ENCODE results near the gene KDM4C. TPM values are rescaled to one million over a fixed set of nuclear protein-coding genes. Genes with fewer than 3 reads are reported as not detected.

Gene KDM4C
- total RNA-seq, 4 donors from 2014 or later: 32.3 to 41.4 (median 35.3) TPM

GRCh38 chr9:7169717-7170389 lies 412.1 kb downstream of the KDM4C start:
- WGBS, 2 donors: 67% methylated on average over 3 of the region's 3 CpGs
- intact Hi-C loops (cut with DNase I; ENCODE audit: low total_unique reads): no loop called here

GRCh38 chr9:7171396-7172153 lies 413.8 kb downstream of the KDM4C start:
- intact Hi-C loops (cut with DNase I; ENCODE audit: low total_unique reads): no loop called here
- no peak for TF ChIP-seq CTCF (IDR thresholded peaks at IDR 0.05)
- no peak for TF ChIP-seq POLR2A (IDR thresholded peaks at IDR 0.05)
- WGBS, 2 donors: 86 to 87% methylated on average over 10 of the region's 10 CpGs
- DNase-seq (ENCODE audit: low spot score in 2 of 2): no peak
- no peak overlapping the region for H3K4me3 ChIP-seq (ENCODE audit: low read depth, poor library complexity, severe bottlenecking)

More at GRCh38 chr9:7169717-7170389, 412.1 kb downstream of the KDM4C start:
- TF ChIP-seq POLR2A (IDR thresholded peaks at IDR 0.05): no peak
- no peak for TF ChIP-seq CTCF (IDR thresholded peaks at IDR 0.05)
- DNase-seq (ENCODE audit: low spot score in 2 of 2): no peak
- no peak overlapping the region for H3K4me3 ChIP-seq (ENCODE audit: low read depth, poor library complexity, severe bottlenecking)

- no peak for DNase-seq (ENCODE audit: low spot score in 2 of 2)
- H3K4me3 ChIP-seq (ENCODE audit: low read depth, poor library complexity, severe bottlenecking): no peak overlapping the region
- 90 to 93% methylated on average over 11 of the region's 11 CpGs for WGBS, 2 donors
- no peak for TF ChIP-seq POLR2A (IDR thresholded peaks at IDR 0.05)
- no peak for TF ChIP-seq CTCF (IDR thresholded peaks at IDR 0.05)
- intact Hi-C loops (cut with DNase I; ENCODE audit: low total_unique reads): no loop called here
These were observed 414.7 kb downstream of the KDM4C start for GRCh38 chr9:7172154-7173115.

GRCh38 chr9:7173139-7173538 lies 415.4 kb downstream of the KDM4C start:
- intact Hi-C loops (cut with DNase I; ENCODE audit: low total_unique reads): no loop called here
- no peak for TF ChIP-seq CTCF (IDR thresholded peaks at IDR 0.05)
- TF ChIP-seq POLR2A (IDR thresholded peaks at IDR 0.05): no peak
- H3K4me3 ChIP-seq (ENCODE audit: low read depth, poor library complexity, severe bottlenecking): no peak overlapping the region
- 86 to 92% methylated on average over 3 of the region's 3 CpGs for WGBS, 2 donors
- DNase-seq (ENCODE audit: low spot score in 2 of 2): no peak

- 91 to 97% methylated on average over 7 of the region's 7 CpGs for WGBS, 2 donors
- intact Hi-C loops (cut with DNase I; ENCODE audit: low total_unique reads): no loop called here
- H3K4me3 ChIP-seq (ENCODE audit: low read depth, poor library complexity, severe bottlenecking): no peak overlapping the region
- no peak for DNase-seq (ENCODE audit: low spot score in 2 of 2)
- no peak for TF ChIP-seq POLR2A (IDR thresholded peaks at IDR 0.05)
- TF ChIP-seq CTCF (IDR thresholded peaks at IDR 0.05): no peak
These were observed 416.5 kb downstream of the KDM4C start for GRCh38 chr9:7174301-7174700.
